OCI-LY3 (cell line): ENCODE results near the gene CDH4.

Source experiments
- CTCF ChIP-seq: fragments of 200-600, 300-600 bp; sonication (generic); IDR thresholded peaks from 2 replicates; pipeline ENCODE4 v1.5.1; 2014; ENCODE audit warnings: antibody characterized with exemption, low read length, low read depth
- EZH2phosphoT487 ChIP-seq: fragments of 200-600 bp; shearing (Covaris generic); IDR thresholded peaks from 2 replicates; pipeline ENCODE4 v1.6.1; 2018; ENCODE audit warnings: antibody characterized with exemption, mixed run types, low read depth

DNA sequence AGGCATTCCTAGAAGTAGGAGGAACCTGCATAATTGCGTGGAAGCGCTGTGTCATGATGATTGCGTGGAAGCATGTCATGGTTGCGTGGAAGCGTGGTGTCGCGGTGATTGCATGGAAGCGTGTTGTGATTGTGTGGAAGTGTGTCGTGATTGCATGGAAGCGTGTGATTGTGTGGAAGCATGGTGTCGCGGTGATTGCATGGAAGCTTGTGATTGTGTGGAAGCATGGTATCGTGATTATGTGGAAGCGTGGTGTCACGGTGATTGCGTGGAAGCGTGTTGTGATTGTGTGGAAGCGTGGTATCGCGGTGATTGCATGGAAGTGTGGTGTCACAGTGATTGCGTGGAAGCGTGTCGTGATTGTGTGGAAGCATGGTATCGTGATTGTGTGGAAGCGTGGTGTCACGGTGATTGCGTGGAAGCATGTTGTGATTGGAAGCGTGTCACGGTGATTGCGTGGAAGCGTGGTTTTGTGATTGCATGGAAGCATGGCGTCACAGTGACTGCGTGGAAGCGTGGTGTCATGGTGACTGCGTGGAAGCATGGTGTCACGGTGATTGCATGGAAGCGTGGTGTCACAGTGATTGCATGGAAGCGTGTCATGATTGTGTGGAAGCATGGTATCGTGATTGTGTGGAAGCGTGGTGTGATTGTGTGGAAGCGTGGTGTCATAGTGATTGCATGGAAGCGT lies 667.8 kb downstream of the CDH4 start:
- no peak for TF ChIP-seq CTCF
- no peak for TF ChIP-seq EZH2phosphoT487
